HG03520 (cell line): Measurements from ENCODE around the gene ARHGAP6.

Experiments
- ATAC-seq: cut with Tn5 transposase; IDR thresholded peaks from one replicate; pipeline ENCODE4 v1.9.1; 2021; ENCODE audit warnings: mild to moderate bottlenecking, moderate library complexity; ENCODE audit not compliant: unreplicated experiment

The ARHGAP6 gene

GRCh38 chrX:11430271-11430670 lies 235.4 kb downstream of the ARHGAP6 start:
- no peak for ATAC-seq

GRCh38 chrX:11429538-11430085 lies 236.1 kb downstream of the ARHGAP6 start:
- no peak for ATAC-seq

GRCh38 chrX:11427453-11428071 lies 238.2 kb downstream of the ARHGAP6 start:
- no peak for ATAC-seq

GRCh38 chrX:11426712-11427452 lies 238.8 kb downstream of the ARHGAP6 start:
- no peak for ATAC-seq

- no peak for ATAC-seq
These were observed 240.6 kb downstream of the ARHGAP6 start for GRCh38 chrX:11424903-11425674.

- no peak for ATAC-seq
These were observed 241.8 kb downstream of the ARHGAP6 start for GRCh38 chrX:11423949-11424348.

GRCh38 chrX:11423362-11423818 lies 242.3 kb downstream of the ARHGAP6 start:
- peak; percentile 94 for ATAC-seq

- no peak for ATAC-seq
These were observed 243.2 kb downstream of the ARHGAP6 start for GRCh38 chrX:11422525-11422857.

- ATAC-seq: no peak
These were observed 243.8 kb downstream of the ARHGAP6 start for GRCh38 chrX:11421805-11422524.

GRCh38 chrX:11420851-11421250 lies 244.9 kb downstream of the ARHGAP6 start:
- no peak for ATAC-seq

GRCh38 chrX:11419102-11419501 lies 246.6 kb downstream of the ARHGAP6 start:
- ATAC-seq: no peak

- ATAC-seq: no peak
These were observed 249.1 kb downstream of the ARHGAP6 start for GRCh38 chrX:11416600-11416999.

GRCh38 chrX:11414091-11414490 lies 251.6 kb downstream of the ARHGAP6 start:
- ATAC-seq: no peak

GRCh38 chrX:11412715-11413623 lies 252.8 kb downstream of the ARHGAP6 start:
- ATAC-seq: no peak

- no peak for ATAC-seq
These were observed 255.8 kb downstream of the ARHGAP6 start for GRCh38 chrX:11409957-11410356.

GRCh38 chrX:11408783-11409182 lies 256.9 kb downstream of the ARHGAP6 start:
- no peak for ATAC-seq

GRCh38 chrX:11408109-11408405 lies 257.7 kb downstream of the ARHGAP6 start:
- no peak for ATAC-seq

GRCh38 chrX:11407331-11408108 lies 258.2 kb downstream of the ARHGAP6 start:
- ATAC-seq: no peak

GRCh38 chrX:11406109-11406765 lies 259.5 kb downstream of the ARHGAP6 start:
- no peak for ATAC-seq
